ENCODE data around the gene MYOG.

Gene MYOG

DNA sequence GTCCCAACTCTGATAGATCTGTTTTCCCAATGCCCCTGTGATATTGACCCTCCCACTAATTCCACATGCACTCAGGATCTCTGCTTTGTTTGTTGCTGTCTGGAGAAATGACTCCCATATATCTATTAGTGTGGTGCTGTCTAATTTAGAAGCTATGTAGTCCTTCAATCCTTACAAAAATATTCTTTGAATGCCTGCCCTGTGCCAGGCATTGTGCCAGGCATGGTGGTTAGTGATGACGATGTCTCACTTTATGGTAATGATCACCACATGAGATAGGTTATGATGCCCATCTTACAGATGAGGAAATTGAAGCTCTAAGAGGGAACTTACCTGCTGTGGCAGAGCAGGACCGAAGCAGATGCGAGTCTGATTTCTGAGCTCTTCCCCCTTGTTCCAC lies 12.9 kb downstream of the MYOG start:
- Histone ChIP-seq H3K36me3 (ENCODE audit: control insufficient read depth in 5 of 5, insufficient read depth in 5 of 5, low read length in 5 of 5) (no peaks in the 10 kb centered on the region), H3K27ac (ENCODE audit: low read depth, low read length) (no peak overlapping the region), H3K27me3 (ENCODE audit: control insufficient read depth in 5 of 5, insufficient read depth in 4 of 5, low read length in 5 of 5) (peaks cover 9 to 32% (median 21%) of the 10 kb centered on the region in 5 donors), H3K4me3 (ENCODE audit: low read depth in 1 of 5, low read length in 5 of 5) (no peak overlapping the region), H3K4me1 (ENCODE audit: control insufficient read depth in 5 of 5, insufficient read depth in 5 of 5, low read length in 5 of 5) (peaks cover 4 to 39% (median 35%) of the 10 kb centered on the region in 5 donors), H3K9ac (ENCODE audit: low read length in 5 of 5) (no peak overlapping the region), H3K9me3 (ENCODE audit: control insufficient read depth in 5 of 5, low read length in 5 of 5) (no peaks in the 10 kb centered on the region)

DNA sequence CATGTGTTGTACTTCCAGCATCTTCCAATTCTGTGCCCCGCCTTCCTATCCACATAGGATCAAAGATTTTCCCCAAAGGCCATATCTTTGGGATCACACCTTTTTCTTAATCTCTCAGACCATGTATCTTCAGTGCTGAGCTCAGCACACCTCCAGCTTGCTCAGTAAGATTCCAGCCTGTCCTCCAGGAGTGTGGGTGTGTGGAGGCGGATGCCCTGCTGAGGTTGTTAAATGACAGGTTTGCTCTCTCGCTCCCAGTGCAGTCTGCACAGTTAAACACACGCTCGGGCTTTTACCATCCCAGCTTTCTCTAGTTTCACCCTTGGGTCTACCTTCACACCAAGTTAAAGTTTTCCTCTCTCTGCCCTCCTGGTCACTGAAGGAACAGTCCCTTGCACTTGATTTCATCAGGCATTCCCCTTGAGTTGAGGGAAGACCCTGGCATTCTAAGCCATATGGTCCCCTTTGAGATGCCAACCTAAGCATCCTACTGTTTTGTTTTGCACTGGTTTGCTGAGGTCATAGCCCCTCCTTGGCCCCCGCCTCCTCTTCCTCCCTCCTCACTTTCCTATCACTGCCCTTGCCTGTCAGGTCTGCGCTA lies 13.7 kb downstream of the MYOG start:
- H3K9ac ChIP-seq (ENCODE audit: low read length in 5 of 5): no peak overlapping the region
- no peak overlapping the region for H3K4me3 ChIP-seq (ENCODE audit: low read depth in 1 of 5, low read length in 5 of 5)
- H3K9me3 ChIP-seq (ENCODE audit: control insufficient read depth in 5 of 5, low read length in 5 of 5): no peaks in the 10 kb centered on the region
- H3K27me3 ChIP-seq (ENCODE audit: control insufficient read depth in 5 of 5, insufficient read depth in 4 of 5, low read length in 5 of 5): peaks cover 9 to 29% (median 21%) of the 10 kb centered on the region in 5 donors
- no peak overlapping the region for H3K27ac ChIP-seq (ENCODE audit: low read depth, low read length)
- no peaks in the 10 kb centered on the region for H3K36me3 ChIP-seq (ENCODE audit: control insufficient read depth in 5 of 5, insufficient read depth in 5 of 5, low read length in 5 of 5)
- H3K4me1 ChIP-seq (ENCODE audit: control insufficient read depth in 5 of 5, insufficient read depth in 5 of 5, low read length in 5 of 5): peaks cover 4 to 39% (median 35%) of the 10 kb centered on the region in 5 donors

DNA sequence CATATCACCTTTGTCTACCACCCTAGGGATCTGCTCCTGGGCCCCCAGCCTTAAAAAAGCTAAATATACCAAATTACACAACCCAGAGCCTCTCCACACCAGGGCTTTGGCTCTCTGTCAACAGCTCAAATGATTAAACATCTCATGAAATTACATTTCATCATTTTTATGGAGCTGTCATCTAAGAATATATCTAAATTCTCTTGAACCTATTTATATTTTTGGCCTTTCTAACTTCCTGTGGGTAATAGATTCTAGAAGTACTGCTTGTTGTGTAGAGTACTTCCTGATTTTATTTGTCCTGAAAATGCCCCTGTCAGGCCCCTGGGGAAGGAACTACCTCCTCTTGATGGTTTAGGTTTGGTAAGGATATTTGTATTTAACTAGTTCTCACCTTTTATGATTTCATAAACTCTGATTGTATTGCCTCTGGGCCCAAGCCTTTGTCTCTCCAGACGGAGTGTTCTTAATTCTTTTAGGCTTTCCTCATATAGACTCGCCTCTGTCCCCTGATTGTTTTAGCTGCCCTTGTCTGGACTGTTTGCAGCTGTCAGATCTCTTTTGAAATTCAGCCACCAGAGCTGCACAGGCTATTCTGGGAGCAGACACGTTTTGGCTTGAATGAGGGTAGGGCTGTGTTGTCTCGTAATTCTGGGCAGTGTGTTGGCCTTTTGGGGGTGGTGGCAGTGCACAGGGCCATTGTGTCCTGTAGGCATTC lies 16.6 kb downstream of the MYOG start:
- Histone ChIP-seq H3K27ac (ENCODE audit: low read depth, low read length) (no peak overlapping the region), H3K27me3 (ENCODE audit: control insufficient read depth in 5 of 5, insufficient read depth in 4 of 5, low read length in 5 of 5) (peaks cover 0 to 4% (median 4%) of the 10 kb centered on the region in 5 donors), H3K4me1 (ENCODE audit: control insufficient read depth in 5 of 5, insufficient read depth in 5 of 5, low read length in 5 of 5) (peaks cover 2 to 24% (median 21%) of the 10 kb centered on the region in 5 donors), H3K36me3 (ENCODE audit: control insufficient read depth in 5 of 5, insufficient read depth in 5 of 5, low read length in 5 of 5) (no peaks in the 10 kb centered on the region), H3K4me3 (ENCODE audit: low read depth in 1 of 5, low read length in 5 of 5) (no peak overlapping the region), H3K9ac (ENCODE audit: low read length in 5 of 5) (no peak overlapping the region), H3K9me3 (ENCODE audit: control insufficient read depth in 5 of 5, low read length in 5 of 5) (no peaks in the 10 kb centered on the region)

DNA sequence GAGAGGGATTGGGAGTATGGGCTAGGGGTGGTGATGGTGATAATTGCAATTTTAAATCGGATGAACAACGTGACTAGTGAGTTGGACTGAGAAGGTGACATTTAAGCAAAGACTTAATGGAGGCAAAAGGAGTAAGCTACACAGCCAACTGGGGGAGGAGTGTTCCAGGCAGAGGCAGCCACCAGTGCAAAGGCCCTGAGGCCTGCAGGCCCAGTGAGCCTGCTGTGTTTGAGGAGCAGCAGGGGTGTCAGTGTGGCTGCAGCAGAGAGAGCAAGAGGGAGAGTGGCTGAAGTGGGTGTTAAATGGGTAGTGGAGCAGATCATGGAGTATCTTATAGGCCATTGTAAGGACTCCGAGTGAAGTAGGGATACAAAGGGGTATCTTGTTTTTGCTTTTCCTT lies 18.8 kb downstream of the MYOG start:
- Histone ChIP-seq H3K27ac (ENCODE audit: low read depth, low read length) (no peak overlapping the region), H3K4me3 (ENCODE audit: low read depth in 1 of 5, low read length in 5 of 5) (no peak overlapping the region), H3K4me1 (ENCODE audit: control insufficient read depth in 5 of 5, insufficient read depth in 5 of 5, low read length in 5 of 5) (peaks cover 2 to 28% (median 22%) of the 10 kb centered on the region in 5 donors), H3K36me3 (ENCODE audit: control insufficient read depth in 5 of 5, insufficient read depth in 5 of 5, low read length in 5 of 5) (no peaks in the 10 kb centered on the region), H3K27me3 (ENCODE audit: control insufficient read depth in 5 of 5, insufficient read depth in 4 of 5, low read length in 5 of 5) (peaks cover 0 to 3% (median 0%) of the 10 kb centered on the region in 5 donors), H3K9ac (ENCODE audit: low read length in 5 of 5) (no peak overlapping the region), H3K9me3 (ENCODE audit: control insufficient read depth in 5 of 5, low read length in 5 of 5) (no peaks in the 10 kb centered on the region)

DNA sequence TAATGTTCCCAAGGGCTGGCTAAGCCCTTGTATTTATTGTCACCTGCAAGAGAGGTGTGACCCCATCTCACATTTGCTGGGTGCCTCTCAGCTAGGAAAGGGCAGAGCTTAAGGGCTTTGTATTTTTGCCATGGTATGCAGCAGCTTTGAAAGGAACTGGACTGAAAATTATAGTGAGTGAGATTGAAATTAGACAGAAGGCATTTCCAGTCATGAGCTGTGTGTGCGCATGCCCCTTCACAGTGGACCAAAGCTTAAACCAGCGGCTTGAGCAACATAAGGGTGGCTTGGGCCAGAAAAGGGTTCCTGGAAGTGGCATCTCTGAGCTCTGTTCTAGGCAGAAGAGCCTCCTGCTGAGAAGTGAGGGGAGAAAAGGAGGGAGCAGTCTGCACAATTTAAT lies 19.8 kb downstream of the MYOG start:
- no peak overlapping the region for H3K9ac ChIP-seq (ENCODE audit: low read length in 5 of 5)
- H3K27me3 ChIP-seq (ENCODE audit: control insufficient read depth in 5 of 5, insufficient read depth in 4 of 5, low read length in 5 of 5): peaks cover 0 to 5% (median 0%) of the 10 kb centered on the region in 5 donors
- H3K27ac ChIP-seq (ENCODE audit: low read depth, low read length): no peak overlapping the region
- H3K9me3 ChIP-seq (ENCODE audit: control insufficient read depth in 5 of 5, low read length in 5 of 5): no peaks in the 10 kb centered on the region
- no peak overlapping the region for H3K4me3 ChIP-seq (ENCODE audit: low read depth in 1 of 5, low read length in 5 of 5)
- H3K36me3 ChIP-seq (ENCODE audit: control insufficient read depth in 5 of 5, insufficient read depth in 5 of 5, low read length in 5 of 5): no peaks in the 10 kb centered on the region
- H3K4me1 ChIP-seq (ENCODE audit: control insufficient read depth in 5 of 5, insufficient read depth in 5 of 5, low read length in 5 of 5): peaks cover 2 to 28% (median 22%) of the 10 kb centered on the region in 5 donors

DNA sequence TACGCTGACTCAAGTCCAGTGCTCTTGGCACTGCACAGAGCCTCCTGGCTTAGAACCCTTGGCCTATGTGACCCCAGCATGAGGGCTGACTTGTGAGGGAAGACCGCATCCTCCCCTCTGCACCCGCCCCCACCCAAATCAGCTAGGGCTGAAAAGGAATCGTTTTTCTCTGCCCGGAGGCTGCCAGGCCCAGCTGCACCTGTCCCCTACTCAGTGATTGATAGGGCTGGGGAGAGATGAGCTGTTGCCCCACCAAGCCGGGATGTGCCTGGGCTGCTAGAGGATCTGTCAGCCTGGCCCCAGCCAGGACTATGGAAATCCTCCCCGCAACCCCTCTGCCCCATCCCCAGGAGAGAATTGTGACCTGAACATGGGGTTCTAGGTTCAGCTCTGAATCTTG lies 20.6 kb downstream of the MYOG start:
- no peak overlapping the region for H3K9ac ChIP-seq (ENCODE audit: low read length in 5 of 5)
- H3K4me1 ChIP-seq (ENCODE audit: control insufficient read depth in 5 of 5, insufficient read depth in 5 of 5, low read length in 5 of 5): peaks cover 2 to 28% (median 22%) of the 10 kb centered on the region in 5 donors
- H3K27ac ChIP-seq (ENCODE audit: low read depth, low read length): no peak overlapping the region
- H3K36me3 ChIP-seq (ENCODE audit: control insufficient read depth in 5 of 5, insufficient read depth in 5 of 5, low read length in 5 of 5): no peaks in the 10 kb centered on the region
- peaks cover 0 to 5% (median 0%) of the 10 kb centered on the region in 5 donors for H3K27me3 ChIP-seq (ENCODE audit: control insufficient read depth in 5 of 5, insufficient read depth in 4 of 5, low read length in 5 of 5)
- no peak overlapping the region for H3K4me3 ChIP-seq (ENCODE audit: low read depth in 1 of 5, low read length in 5 of 5)
- no peaks in the 10 kb centered on the region for H3K9me3 ChIP-seq (ENCODE audit: control insufficient read depth in 5 of 5, low read length in 5 of 5)

DNA sequence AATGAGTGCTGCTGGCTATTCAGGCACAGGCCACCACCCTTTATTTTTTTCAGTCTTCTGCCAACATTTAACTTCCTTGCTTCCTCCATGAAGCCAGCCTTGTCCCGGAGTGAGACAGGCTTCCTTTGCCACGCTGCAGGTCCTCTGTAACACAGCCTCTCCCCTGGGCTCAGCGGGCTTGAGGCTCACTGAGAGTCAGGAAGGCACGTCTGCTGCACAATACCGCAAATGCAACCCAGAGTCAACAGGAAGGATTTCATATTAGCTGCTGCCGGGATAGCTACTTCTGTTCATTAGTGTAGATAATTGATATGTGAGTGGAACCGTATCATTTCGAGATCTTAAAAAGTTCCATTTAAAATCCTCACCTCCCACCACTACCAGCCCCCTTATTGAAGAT lies 22.5 kb downstream of the MYOG start:
- no peaks in the 10 kb centered on the region for H3K9me3 ChIP-seq (ENCODE audit: control insufficient read depth in 5 of 5, low read length in 5 of 5)
- peaks cover 0 to 23% (median 9%) of the 10 kb centered on the region in 5 donors for H3K4me1 ChIP-seq (ENCODE audit: control insufficient read depth in 5 of 5, insufficient read depth in 5 of 5, low read length in 5 of 5)
- no peaks in the 10 kb centered on the region for H3K36me3 ChIP-seq (ENCODE audit: control insufficient read depth in 5 of 5, insufficient read depth in 5 of 5, low read length in 5 of 5)
- no peak overlapping the region for H3K4me3 ChIP-seq (ENCODE audit: low read depth in 1 of 5, low read length in 5 of 5)
- H3K27ac ChIP-seq (ENCODE audit: low read depth, low read length): no peak overlapping the region
- no peak overlapping the region for H3K9ac ChIP-seq (ENCODE audit: low read length in 5 of 5)
- H3K27me3 ChIP-seq (ENCODE audit: control insufficient read depth in 5 of 5, insufficient read depth in 4 of 5, low read length in 5 of 5): peaks cover 0 to 5% (median 3%) of the 10 kb centered on the region in 5 donors

DNA sequence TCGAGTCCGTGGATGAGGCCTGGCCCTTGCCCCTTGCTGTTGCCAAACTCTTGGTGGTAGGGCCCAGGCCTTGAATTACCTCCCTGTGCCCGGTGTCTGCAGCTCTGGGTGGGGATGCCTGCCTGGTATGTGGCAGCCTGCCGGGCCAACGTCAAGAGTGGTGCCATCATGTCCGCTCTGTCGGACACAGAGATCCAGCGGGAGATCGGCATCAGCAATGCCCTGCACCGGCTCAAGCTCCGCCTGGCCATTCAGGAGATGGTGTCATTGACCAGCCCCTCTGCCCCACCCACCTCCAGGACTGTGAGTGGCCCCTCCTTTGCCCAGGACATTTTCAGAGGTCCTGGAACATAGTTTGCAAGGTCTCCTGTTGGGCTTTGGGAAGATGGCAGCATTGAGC lies 25.7 kb downstream of the MYOG start:
- no peaks in the 10 kb centered on the region for H3K9me3 ChIP-seq (ENCODE audit: control insufficient read depth in 5 of 5, low read length in 5 of 5)
- H3K27me3 ChIP-seq (ENCODE audit: control insufficient read depth in 5 of 5, insufficient read depth in 4 of 5, low read length in 5 of 5): peaks cover 0 to 5% (median 4%) of the 10 kb centered on the region in 5 donors
- no peak overlapping the region for H3K27ac ChIP-seq (ENCODE audit: low read depth, low read length)
- H3K4me3 ChIP-seq (ENCODE audit: low read depth in 1 of 5, low read length in 5 of 5): no peak overlapping the region
- H3K36me3 ChIP-seq (ENCODE audit: control insufficient read depth in 5 of 5, insufficient read depth in 5 of 5, low read length in 5 of 5): no peaks in the 10 kb centered on the region
- no peak overlapping the region for H3K9ac ChIP-seq (ENCODE audit: low read length in 5 of 5)
- H3K4me1 ChIP-seq (ENCODE audit: control insufficient read depth in 5 of 5, insufficient read depth in 5 of 5, low read length in 5 of 5): peaks cover 0 to 28% (median 11%) of the 10 kb centered on the region in 5 donors

DNA sequence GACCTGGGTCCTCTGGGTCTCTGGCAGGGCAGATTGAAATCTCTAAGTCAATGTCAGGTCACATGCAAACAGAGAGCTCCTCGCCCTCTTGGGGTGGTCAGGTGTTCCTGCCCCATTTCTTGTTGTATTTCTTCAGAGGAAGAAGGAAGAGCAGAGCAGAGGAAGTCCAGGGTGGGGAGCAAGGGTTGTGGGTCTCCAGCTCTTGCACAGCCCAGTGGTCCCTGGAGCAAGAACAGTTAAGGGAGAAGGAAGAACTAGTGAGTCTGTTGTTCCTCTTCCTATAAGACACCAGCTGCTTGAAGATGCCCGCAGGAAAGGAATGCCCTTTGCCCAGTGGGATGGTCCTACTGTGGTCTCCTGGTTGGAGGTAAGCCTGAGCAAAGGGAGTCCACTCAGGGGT lies 26.3 kb downstream of the MYOG start:
- H3K9me3 ChIP-seq (ENCODE audit: control insufficient read depth in 5 of 5, low read length in 5 of 5): no peaks in the 10 kb centered on the region
- no peak overlapping the region for H3K27ac ChIP-seq (ENCODE audit: low read depth, low read length)
- peaks cover 0 to 5% (median 4%) of the 10 kb centered on the region in 5 donors for H3K27me3 ChIP-seq (ENCODE audit: control insufficient read depth in 5 of 5, insufficient read depth in 4 of 5, low read length in 5 of 5)
- peaks cover 0 to 28% (median 11%) of the 10 kb centered on the region in 5 donors for H3K4me1 ChIP-seq (ENCODE audit: control insufficient read depth in 5 of 5, insufficient read depth in 5 of 5, low read length in 5 of 5)
- no peaks in the 10 kb centered on the region for H3K36me3 ChIP-seq (ENCODE audit: control insufficient read depth in 5 of 5, insufficient read depth in 5 of 5, low read length in 5 of 5)
- no peak overlapping the region for H3K9ac ChIP-seq (ENCODE audit: low read length in 5 of 5)
- H3K4me3 ChIP-seq (ENCODE audit: low read depth in 1 of 5, low read length in 5 of 5): no peak overlapping the region

DNA sequence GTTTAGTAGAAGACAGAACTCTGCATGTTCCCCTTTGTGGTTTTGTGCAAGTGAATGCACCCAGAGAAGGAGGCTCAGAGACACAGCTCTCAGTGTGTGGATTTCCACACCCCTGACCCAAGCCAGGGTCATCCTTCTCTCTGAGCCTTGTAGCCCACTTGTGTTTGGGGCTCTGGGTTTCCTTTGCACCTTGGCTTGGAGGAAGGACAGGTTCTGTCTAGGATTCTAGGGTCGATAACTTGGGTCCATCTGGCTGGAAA lies 27.2 kb downstream of the MYOG start:
- Histone ChIP-seq H3K4me1 (ENCODE audit: control insufficient read depth in 5 of 5, insufficient read depth in 5 of 5, low read length in 5 of 5) (peaks cover 0 to 28% (median 11%) of the 10 kb centered on the region in 5 donors), H3K36me3 (ENCODE audit: control insufficient read depth in 5 of 5, insufficient read depth in 5 of 5, low read length in 5 of 5) (no peaks in the 10 kb centered on the region), H3K9me3 (ENCODE audit: control insufficient read depth in 5 of 5, low read length in 5 of 5) (no peaks in the 10 kb centered on the region), H3K27ac (ENCODE audit: low read depth, low read length) (no peak overlapping the region), H3K4me3 (ENCODE audit: low read depth in 1 of 5, low read length in 5 of 5) (no peak overlapping the region), H3K9ac (ENCODE audit: low read length in 5 of 5) (no peak overlapping the region), H3K27me3 (ENCODE audit: control insufficient read depth in 5 of 5, insufficient read depth in 4 of 5, low read length in 5 of 5) (peaks cover 0 to 8% (median 2%) of the 10 kb centered on the region in 5 donors)

Measured in subcutaneous abdominal adipose tissue (tissue), 5 donors.